Measurements from ENCODE around the gene FDPS.

GRCh38 chr1:155277070-155277901 is 31.4 kb upstream of the FDPS start, which contains the start of gene HCN3:
- TF ChIP-seq, protein P1, sequence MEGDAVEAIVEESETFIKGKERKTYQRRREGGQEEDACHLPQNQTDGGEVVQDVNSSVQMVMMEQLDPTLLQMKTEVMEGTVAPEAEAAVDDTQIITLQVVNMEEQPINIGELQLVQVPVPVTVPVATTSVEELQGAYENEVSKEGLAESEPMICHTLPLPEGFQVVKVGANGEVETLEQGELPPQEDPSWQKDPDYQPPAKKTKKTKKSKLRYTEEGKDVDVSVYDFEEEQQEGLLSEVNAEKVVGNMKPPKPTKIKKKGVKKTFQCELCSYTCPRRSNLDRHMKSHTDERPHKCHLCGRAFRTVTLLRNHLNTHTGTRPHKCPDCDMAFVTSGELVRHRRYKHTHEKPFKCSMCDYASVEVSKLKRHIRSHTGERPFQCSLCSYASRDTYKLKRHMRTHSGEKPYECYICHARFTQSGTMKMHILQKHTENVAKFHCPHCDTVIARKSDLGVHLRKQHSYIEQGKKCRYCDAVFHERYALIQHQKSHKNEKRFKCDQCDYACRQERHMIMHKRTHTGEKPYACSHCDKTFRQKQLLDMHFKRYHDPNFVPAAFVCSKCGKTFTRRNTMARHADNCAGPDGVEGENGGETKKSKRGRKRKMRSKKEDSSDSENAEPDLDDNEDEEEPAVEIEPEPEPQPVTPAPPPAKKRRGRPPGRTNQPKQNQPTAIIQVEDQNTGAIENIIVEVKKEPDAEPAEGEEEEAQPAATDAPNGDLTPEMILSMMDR (conservative IDR thresholded peaks at IDR 0.05 in 1 of 2, IDR thresholded peaks at IDR 0.05 in 1 of 2; ENCODE audit: extremely low read depth in 1 of 2, insufficient read depth in 1 of 2, low read depth in 1 of 2, low read length in 2 of 2): peak; percentile 34 to 48
- TF ChIP-seq EZH2 (IDR thresholded peaks at IDR 0.05; ENCODE audit: borderline replicate concordance, low read length): no peak

Data from mammary epithelial cell (primary cell).